SHP77 treated with DMSO at 0.1 percent for 48 hours (cell line): Measurements from ENCODE around the gene ANKH.

Experiments
- DNase-seq: peaks from one replicate; lab custom pipeline; 2025; lab: John Stamatoyannopoulos, UW

ANKH gene

DNA sequence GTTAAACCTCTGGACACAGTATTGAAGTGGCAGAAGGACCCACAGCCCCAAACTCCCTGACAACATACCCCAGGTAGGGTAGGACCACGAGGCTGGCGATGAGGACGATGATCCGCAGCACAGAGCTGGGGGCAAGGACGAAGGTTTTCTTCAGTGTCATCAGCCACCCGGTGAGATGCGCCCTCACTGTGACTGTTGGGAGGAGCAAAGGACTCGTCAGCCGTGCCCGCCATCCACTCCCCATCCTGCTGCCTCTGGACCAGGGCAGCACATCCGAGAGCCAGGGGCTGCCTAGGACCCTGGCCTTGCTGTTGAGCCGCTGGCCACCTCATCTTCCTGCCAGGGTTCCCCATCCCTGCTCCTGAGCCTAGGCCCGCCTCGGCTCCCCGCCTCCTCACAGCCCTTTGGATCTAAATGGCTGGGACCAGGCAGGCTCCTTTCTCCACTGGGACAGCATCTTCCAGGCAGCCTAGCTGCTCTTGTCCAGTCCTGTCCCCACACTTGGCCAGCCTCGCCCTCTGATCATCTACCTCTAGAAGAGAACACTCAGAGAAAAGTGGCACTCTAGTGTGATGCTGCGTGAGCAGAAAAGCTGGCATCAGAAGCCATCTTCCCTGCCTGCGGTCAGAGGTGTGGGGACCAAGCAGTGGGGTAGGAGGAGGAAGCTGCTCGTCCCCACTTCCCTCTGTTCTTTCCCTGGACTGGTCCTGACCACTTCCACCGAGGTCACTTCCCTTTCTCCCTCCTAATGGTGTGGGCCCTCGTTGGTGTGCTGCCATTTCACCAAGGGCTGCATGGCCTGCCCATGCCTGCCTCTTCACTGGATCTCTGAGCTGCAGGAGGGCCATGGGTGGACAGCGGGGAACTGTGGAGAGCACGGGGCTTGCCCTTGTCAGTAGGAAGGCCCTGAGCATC is 157.8 kb downstream of the ANKH start:
- no peak for DNase-seq

DNA sequence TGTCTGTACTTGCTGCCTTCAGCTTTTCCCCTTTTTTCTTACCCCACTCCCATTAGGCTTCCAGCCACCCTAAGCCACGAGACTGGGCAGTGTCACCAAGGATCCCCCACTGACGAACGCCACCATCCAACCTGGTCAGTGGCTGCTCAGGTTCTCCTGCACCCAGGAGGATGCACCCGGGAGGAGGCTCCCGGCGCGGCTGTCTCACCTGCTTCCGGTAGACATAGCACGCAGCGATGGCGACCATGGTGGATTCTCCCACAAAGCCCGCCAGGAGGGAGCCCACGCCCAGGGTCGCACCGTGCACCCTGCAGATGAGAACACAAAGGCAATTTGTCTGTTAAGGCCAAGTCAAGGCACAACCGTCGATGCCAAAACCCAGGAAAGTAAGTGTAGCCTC is 158.9 kb downstream of the ANKH start:
- DNase-seq, result no peak

DNA sequence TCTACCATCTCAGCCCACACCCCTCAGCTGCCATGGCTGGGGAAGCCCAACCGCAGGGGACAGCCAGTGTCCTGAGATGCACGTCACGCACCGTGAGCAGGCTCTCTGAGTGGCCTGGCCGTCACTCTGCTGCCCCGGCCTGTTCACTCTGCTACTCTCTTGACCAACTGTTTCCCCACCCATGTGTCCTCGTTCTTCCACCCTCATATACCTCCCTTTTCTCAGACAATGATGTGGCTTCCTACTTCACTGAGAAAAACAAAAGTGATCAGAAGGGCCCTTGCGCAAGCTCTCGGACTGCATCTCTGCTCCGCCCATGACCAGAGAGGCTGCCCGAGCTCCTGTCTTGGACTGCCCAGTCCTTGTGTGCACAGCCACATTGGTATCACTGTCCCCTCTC is 159.4 kb downstream of the ANKH start:
- DNase-seq, result no peak

DNA sequence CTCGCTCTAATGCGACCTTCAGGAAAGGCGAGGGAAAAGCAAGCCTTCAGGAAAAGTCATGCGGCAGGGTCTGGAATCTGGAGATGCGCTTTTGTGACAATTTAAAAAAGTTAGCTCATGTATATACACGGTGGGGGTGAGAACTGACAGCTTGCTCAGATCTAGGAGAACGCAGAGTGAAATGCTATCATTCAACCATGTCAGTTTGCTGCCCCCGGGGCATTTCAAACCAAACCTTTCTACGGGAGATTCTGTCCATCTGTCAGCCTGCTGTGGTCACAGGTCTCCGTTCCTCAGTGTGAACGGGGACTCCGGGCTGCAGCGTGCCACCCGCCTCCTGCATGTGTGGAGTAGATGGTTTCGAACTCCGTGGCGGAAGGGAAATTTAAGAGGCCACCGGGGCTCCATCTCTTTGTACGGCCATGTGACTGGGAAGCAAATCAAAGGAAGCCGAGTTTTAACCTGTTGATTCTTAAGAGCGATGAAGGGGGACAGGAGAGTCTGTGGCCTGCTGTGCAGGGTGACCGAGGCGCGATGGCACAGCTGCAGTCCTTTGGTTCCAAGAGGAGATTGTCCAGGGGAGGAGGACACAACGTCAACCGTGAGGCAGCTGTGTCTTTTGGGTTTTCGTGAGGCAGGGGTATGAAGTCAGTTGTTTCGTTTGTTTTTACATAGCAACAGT is 161.1 kb downstream of the ANKH start:
- DNase-seq, result no peak

DNA sequence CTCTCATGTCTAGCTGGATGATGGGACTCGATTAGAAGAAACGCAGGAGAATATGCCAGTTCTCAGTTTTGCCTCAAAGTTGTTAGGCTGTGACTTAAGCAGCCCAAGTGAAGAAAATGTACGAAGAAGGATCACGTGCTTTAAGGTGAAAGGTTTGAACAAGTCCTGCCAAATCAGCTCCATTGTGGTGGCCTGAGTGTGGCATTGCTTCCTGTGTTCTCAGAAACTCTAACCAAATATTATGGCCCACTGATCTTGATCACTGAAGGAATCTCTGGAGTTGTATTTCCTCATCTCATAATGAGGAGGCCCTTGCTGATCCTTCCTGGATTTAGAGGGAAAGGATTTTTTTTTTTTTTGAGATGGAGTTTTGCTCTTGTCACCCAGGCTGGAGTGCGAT is 163.0 kb downstream of the ANKH start:
- no peak for DNase-seq

DNA sequence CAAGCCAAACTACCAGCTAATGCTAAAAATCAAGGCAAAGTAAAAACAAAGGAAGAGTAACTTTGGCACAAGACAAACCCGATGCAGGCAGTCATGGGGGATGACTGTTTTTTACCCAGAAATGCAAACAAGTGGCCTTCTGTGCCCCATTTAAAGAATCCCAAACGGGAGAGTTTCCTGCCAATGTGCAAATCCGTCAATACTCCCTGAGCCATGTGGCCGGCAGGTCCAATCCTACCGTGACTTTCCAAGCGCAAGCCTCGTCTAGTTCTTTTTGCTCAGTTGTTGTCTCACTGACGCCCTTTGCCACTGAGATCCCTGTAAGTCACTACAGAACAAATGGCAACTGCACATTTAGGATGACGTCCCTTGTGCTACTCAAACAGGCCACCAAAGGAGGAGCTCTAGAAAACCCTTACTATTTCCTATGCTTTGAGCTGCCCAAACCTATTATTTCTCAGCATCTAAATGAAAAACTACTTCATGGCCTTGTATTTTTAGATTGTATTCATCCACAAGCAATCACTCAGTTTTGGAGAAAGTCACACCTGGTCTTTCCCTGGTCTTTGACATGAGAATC is 163.7 kb downstream of the ANKH start:
- no peak for DNase-seq

GRCh38 chr5:14706615-14707021 is 165.0 kb downstream of the ANKH start:
- no peak for DNase-seq

DNA sequence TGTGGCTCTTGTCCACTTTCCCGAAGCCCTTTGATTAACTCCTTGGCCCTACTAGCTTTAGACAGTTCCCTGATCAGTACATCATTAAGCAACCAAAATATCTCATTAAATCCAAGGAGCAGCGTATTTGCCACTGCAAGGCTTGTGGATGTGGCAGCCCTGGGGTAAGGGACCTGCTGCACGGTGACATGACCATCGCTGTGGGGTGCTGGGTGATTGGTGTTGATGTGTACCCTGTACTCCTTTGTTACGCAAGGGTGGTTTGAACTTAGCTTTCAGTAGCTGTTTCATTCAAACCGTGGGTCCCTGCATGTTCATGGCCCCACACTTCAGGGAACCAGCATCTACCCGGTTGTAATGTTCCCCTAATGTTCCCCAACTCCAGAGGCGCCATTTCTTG is 166.0 kb downstream of the ANKH start:
- no peak for DNase-seq

DNA sequence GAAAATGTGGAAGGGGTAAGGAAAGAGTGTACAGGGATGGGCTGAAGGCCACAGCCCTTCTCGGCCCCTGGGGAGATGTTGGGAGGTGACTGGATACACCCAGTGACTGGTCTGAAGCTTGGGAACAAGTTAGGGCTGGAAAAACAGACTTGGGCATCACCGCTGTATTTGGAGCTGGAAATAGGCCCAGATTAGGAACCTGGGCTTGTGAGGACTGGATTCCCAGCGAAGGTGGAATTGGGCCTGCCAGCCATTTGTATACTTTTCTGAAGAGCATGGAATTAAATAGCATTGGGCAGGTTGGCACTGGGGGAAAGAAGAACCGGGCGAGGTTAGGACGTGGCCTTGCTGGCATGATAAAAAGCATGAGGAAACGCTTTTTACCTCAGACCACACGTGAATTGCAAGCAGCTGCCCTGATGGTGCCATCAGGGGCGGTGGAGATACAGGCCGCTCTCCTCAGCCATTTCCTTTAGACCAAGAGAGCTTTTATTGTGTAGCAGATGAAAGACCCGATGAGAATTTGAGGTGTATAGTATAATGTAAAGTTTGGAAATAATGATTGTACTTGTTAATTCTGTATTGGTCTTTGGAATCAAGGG is 169.2 kb downstream of the ANKH start:
- no peak for DNase-seq

DNA sequence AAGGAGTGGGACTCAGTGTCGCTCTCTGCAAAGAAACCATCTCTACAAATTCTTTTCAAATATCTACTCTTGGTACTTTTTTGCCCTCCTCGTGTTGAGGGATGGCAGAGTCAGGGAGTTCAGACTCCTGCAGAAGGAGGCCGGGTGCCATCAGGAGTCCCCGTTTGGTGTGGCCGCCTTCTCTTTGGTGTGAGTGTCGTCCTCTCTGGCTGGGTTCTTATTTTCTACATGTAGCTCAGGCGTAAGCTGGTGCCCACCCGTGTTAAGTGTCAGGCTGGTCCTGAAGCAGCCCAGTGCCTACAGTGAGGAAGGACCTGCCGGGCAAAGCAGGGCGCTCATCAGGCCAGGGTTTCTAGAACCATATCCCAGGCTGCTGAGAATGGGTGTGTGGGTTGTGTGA is 170.0 kb downstream of the ANKH start:
- no peak for DNase-seq

- DNase-seq, result no peak
Measured at GRCh38 chr5:14700478-14701436, 170.8 kb downstream of the ANKH start.

DNA sequence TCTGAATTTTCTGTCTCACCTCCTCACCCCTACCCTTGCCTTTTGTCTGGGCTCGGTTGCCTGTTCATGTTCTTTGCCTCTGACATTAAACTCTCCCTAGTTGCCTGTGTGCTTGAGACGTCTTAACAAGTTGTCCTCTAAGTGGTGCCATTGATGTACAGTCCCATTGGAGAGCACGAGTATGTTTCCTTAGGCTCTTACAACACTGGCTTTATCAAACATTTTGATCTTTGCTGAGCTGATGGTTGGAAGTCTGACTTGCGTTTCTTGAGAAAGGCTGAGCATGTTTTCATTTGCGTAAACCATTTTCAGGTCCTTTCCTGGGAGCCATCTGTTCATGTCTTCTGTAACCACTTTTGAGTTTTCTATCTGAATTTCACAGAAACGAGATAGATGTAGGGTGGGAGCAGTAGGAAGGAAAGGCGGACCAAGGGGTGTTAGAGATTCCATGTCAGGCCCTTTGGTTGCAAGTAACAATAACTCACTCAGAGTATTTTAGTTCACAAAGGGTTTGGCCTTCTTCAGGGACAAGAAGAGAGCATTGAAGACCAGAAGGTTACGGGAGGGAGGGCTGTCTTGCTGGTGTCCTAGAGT is 171.7 kb downstream of the ANKH start:
- DNase-seq, result no peak

GRCh38 chr5:14699159-14699558 is 172.4 kb downstream of the ANKH start:
- no peak for DNase-seq

- no peak for DNase-seq
Measured at GRCh38 chr5:14698495-14698894, 173.1 kb downstream of the ANKH start.

GRCh38 chr5:14696851-14697250 is 174.7 kb downstream of the ANKH start:
- DNase-seq, result no peak

- no peak for DNase-seq
Measured at GRCh38 chr5:14696057-14696456, 175.5 kb downstream of the ANKH start.

DNA sequence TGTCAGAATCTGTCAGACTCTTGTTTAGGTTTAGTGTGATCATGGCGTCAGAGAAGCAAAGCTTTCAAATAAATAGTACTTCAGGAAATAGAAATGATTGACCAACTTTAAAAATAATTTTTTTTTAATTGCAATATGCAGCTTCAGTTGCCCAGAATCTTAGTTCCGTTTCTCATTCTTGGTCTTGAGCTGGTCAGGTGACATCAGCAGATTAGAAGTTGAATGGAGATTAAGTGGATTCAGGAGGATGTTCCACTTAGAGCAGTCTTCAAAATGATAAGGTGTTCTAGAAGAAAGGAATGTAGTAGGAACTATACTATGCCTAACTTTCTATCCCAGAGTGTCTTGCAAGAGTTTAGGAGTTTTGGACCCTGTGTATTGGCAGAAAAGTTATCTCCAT is 176.4 kb downstream of the ANKH start:
- no peak for DNase-seq

DNA sequence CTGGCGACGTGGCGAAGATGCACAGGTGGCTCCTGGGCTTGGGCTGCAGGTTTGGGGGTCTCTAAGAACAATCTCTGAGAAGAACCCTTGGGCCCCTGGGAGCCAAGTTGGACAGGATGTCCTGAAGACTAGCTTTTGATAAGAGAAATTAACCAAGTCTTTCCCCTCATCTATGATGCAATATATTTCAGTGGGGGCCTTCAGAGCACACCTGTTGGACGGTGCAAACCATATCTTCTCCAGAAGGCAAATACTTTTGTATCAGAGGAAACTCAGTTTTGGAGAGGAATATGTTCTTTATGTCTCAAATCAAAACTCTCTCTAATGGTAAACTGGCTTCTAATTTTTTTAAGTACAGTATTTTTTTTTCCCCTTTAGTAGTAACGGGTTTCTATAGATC is 178.5 kb downstream of the ANKH start:
- no peak for DNase-seq

- no peak for DNase-seq
Measured at GRCh38 chr5:14687023-14687665, 184.4 kb downstream of the ANKH start.

DNA sequence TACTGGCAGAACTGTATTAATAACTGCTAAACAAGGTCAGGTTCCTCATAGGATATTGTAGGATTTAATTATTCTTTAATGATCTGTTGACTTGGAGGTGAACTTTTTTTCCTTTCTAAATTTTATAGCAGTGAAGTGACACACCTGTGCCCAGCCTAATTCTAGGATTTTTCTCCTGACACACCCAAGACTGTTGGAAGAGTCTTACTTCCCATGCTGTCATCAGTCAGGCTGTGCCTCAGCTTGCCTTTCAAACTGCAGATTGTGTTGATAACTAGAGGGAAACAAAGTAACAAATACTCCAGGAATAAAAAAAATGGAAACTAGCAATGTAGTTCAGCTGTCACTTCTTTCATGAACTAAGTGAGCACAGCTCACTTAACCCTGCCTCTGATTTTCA is 185.1 kb downstream of the ANKH start:
- no peak for DNase-seq

GRCh38 chr5:14685757-14686156 is 185.8 kb downstream of the ANKH start:
- peak; percentile 92 for DNase-seq
